HG03066 (cell line): ENCODE data around the gene MT3.

ENCODE experiments used
- ATAC-seq: cut with Tn5 transposase; IDR thresholded peaks from one replicate; pipeline ENCODE4 v1.9.1; 2021; ENCODE audit warnings: low read depth; ENCODE audit not compliant: unreplicated experiment

MT3 gene

GRCh38 chr16:56628486-56629350 lies 39.4 kb downstream of the MT3 start:
- ATAC-seq: no peak

GRCh38 chr16:56629531-56629930 lies 40.2 kb downstream of the MT3 start:
- ATAC-seq: no peak

GRCh38 chr16:56630134-56630533 lies 40.8 kb downstream of the MT3 start:
- ATAC-seq: peak; percentile 74

- no peak for ATAC-seq
Measured at GRCh38 chr16:56631197-56631596, 41.9 kb downstream of the MT3 start.

- ATAC-seq: no peak
Measured at GRCh38 chr16:56631832-56632155, 42.5 kb downstream of the MT3 start.

GRCh38 chr16:56632156-56632847 lies 43.0 kb downstream of the MT3 start, which contains the start of gene MT1M:
Gene MT1M, plus strand, starts transcription at chr16:56632659. Its CDS starts 73 bp downstream, at chr16:56632732.
- ATAC-seq: no peak

- no peak for ATAC-seq
Measured at GRCh38 chr16:56632848-56633365, 43.6 kb downstream of the MT3 start.

- no peak for ATAC-seq
Measured at GRCh38 chr16:56633535-56633934, 44.2 kb downstream of the MT3 start.

- no peak for ATAC-seq
Measured at GRCh38 chr16:56634715-56635440, 45.5 kb downstream of the MT3 start.

GRCh38 chr16:56635441-56635967 lies 46.2 kb downstream of the MT3 start:
- ATAC-seq: no peak

- no peak for ATAC-seq
Measured at GRCh38 chr16:56636616-56637413, 47.5 kb downstream of the MT3 start.

- no peak for ATAC-seq
Measured at GRCh38 chr16:56637814-56638750, 48.8 kb downstream of the MT3 start, which contains the start of gene MT1A. Gene MT1A, plus strand, starts transcription at chr16:56638666. Its CDS starts 73 bp downstream, at chr16:56638739.

GRCh38 chr16:56639045-56639444 lies 49.7 kb downstream of the MT3 start:
- ATAC-seq: no peak

GRCh38 chr16:56640076-56640475 lies 50.7 kb downstream of the MT3 start:
- no peak for ATAC-seq
